Mesenteric fat pad (tissue), 1 donor: ENCODE measurements around the gene EIF4G3. TPM values are rescaled to one million over a fixed set of nuclear protein-coding genes. Genes with fewer than 3 reads are reported as not detected.
"Not testable (repeated sequence)": the region's sequence is repeated elsewhere in the genome, so short reads cannot be mapped to it uniquely, and the experiment has no call there.

Source experiments
- DNase-seq: peaks from one replicate; pipeline ENCODE4 v3.0.0-alpha.2; 2020; ENCODE audit warnings: low spot score
- total RNA-seq: library from RNA; stranded (reverse); fragmentation: NEBNext Ultra II Directional; extraction: Animal tissue kit (Norgen Biotek cat#: 25700); gene quantifications from one replicate; pipeline ENCODE4 v1.2.1, GENCODE V29; 2021
- donor health status: DM: yes; HTN: yes; CAD: no.

EIF4G3 gene
- total RNA-seq, 1 donor from 2014 or later = 71.7 TPM

- no peak for DNase-seq
Observed at GRCh38 chr1:21156019-21156418, 20.7 kb downstream of the EIF4G3 start.

- no peak for DNase-seq
Observed at GRCh38 chr1:21154717-21155116, 22.0 kb downstream of the EIF4G3 start.

GRCh38 chr1:21153388-21153787, 23.3 kb downstream of the EIF4G3 start:
- no peak for DNase-seq

GRCh38 chr1:21152423-21153100, 24.1 kb downstream of the EIF4G3 start:
- no peak for DNase-seq

GRCh38 chr1:21149855-21150432, 26.8 kb downstream of the EIF4G3 start:
- no peak for DNase-seq

- DNase-seq = no peak
Observed at GRCh38 chr1:21149430-21149854, 27.3 kb downstream of the EIF4G3 start.

- no peak for DNase-seq
Observed at GRCh38 chr1:21143752-21144151, 32.9 kb downstream of the EIF4G3 start.

GRCh38 chr1:21143138-21143537, 33.6 kb downstream of the EIF4G3 start:
- DNase-seq = no peak

GRCh38 chr1:21141030-21141429, 35.7 kb downstream of the EIF4G3 start:
- no peak for DNase-seq

GRCh38 chr1:21139601-21140000, 37.1 kb downstream of the EIF4G3 start:
- no peak for DNase-seq

- not testable (repeated sequence) for DNase-seq
Observed at GRCh38 chr1:21136344-21136743, 40.4 kb downstream of the EIF4G3 start.

- no peak for DNase-seq
Observed at GRCh38 chr1:21131200-21131599, 45.5 kb downstream of the EIF4G3 start.

GRCh38 chr1:21129407-21129806, 47.3 kb downstream of the EIF4G3 start:
- DNase-seq = no peak

- DNase-seq = no peak
Observed at GRCh38 chr1:21126324-21126723, 50.4 kb downstream of the EIF4G3 start.

- DNase-seq = no peak
Observed at GRCh38 chr1:21124846-21125245, 51.9 kb downstream of the EIF4G3 start.

GRCh38 chr1:21123287-21123948, 53.3 kb downstream of the EIF4G3 start:
- no peak for DNase-seq

- DNase-seq = no peak
Observed at GRCh38 chr1:21121764-21122471, 54.8 kb downstream of the EIF4G3 start.

- DNase-seq = no peak
Observed at GRCh38 chr1:21118167-21118566, 58.5 kb downstream of the EIF4G3 start.

GRCh38 chr1:21117597-21118001, 59.1 kb downstream of the EIF4G3 start:
- no peak for DNase-seq

GRCh38 chr1:21117159-21117558, 59.5 kb downstream of the EIF4G3 start:
- no peak for DNase-seq

- DNase-seq = no peak
Observed at GRCh38 chr1:21115098-21115760, 61.5 kb downstream of the EIF4G3 start.
